AG09309 (cell line): ENCODE data around the gene RAPGEF5.

ENCODE experiments used
- DNase-seq: peaks from one replicate; pipeline ENCODE4 v3.0.0-alpha.2; 2010; ENCODE audit warnings: low read depth
- H3K4me3 ChIP-seq: 2 replicates; pipeline ENCODE4 v1.5.1; 2011; ENCODE audit warnings: mild to moderate bottlenecking, low read depth, low read length, moderate library complexity; ENCODE audit not compliant: control insufficient read depth
- TF ChIP-seq, protein P1 (sequence below): IDR thresholded peaks from 2 replicates; pipeline ENCODE4 v1.5.1; 2011; ENCODE audit warnings: mild to moderate bottlenecking, low read depth, low read length, inconsistent platforms; ENCODE audit not compliant: insufficient read depth, control insufficient read depth; ENCODE audit errors: missing control alignments

RAPGEF5 gene

DNA sequence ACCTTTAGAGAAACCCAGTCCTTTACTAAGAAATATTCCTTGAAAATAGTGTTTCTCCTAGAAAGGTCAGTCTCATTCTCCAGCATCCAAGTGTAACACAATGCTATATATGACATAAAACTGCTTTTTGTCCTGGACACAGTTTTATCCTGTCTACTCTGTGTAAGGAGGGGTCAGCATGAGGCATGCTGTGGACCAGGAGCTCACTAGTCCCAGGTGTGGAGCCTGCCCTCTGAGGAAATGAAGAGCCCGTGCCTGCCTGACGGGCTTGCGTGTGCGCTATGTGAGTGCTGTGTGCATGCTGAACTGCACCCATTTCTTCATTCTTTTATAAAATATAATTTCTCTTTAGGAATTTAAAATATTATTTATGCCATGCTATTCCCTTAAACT is 228.4 kb downstream of the RAPGEF5 start:
- DNase-seq: no peak
- no peak overlapping the region for H3K4me3 ChIP-seq
- TF ChIP-seq, protein P1, sequence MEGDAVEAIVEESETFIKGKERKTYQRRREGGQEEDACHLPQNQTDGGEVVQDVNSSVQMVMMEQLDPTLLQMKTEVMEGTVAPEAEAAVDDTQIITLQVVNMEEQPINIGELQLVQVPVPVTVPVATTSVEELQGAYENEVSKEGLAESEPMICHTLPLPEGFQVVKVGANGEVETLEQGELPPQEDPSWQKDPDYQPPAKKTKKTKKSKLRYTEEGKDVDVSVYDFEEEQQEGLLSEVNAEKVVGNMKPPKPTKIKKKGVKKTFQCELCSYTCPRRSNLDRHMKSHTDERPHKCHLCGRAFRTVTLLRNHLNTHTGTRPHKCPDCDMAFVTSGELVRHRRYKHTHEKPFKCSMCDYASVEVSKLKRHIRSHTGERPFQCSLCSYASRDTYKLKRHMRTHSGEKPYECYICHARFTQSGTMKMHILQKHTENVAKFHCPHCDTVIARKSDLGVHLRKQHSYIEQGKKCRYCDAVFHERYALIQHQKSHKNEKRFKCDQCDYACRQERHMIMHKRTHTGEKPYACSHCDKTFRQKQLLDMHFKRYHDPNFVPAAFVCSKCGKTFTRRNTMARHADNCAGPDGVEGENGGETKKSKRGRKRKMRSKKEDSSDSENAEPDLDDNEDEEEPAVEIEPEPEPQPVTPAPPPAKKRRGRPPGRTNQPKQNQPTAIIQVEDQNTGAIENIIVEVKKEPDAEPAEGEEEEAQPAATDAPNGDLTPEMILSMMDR: no peak

DNA sequence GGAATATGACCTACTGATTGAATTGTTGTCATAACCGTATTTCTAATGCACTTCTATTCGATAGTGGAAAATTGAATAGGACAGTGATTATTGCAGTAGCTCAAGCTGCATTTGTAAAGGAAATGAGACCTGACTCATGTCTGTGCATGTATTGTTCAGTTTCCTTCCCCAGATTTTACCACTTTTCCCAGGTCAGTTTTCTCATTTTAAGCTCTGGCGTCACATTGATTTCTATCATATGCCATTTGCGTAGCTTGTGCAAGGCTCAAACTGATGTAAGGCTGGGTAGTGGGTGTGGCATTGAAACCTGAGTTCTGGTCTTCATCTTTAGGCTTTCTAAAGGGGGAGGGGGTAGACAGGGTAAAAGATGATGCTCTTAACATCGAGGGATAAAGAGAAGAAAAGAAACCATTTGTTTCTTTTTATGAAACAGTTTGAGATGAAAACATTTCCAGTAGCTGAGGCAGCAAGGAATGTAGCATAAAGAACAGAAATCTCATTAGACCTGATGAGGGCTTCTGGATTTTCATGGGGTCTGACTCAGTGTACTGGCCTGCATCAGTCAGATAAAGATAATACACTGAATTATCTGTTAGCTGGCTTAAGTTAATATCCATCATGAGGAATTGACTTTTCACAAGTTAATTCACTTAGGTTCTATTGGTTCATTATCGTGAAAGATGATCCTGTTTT is 229.0 kb downstream of the RAPGEF5 start:
- TF ChIP-seq, protein P1: no peak
- H3K4me3 ChIP-seq: no peak overlapping the region
- no peak for DNase-seq

DNA sequence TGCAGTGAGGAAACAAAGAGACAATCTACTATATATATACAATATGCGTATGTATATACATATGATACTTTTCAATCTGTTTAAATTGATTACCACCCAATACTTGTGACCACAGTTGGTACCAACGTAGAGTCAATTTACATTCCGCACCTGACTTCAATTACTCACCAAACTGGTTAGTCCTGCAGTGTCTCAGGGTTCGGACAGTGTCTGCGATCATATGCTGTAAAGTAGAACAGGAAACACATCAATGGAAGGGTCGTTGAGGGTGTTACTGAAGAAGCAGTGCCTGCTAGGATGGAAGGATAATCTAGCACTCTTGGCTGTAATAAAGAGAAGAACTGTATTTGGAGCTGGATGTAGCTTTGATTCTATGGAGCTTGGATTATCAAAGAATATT is 231.5 kb downstream of the RAPGEF5 start:
- DNase-seq: no peak
- no peak overlapping the region for H3K4me3 ChIP-seq
- TF ChIP-seq, protein P1: no peak

DNA sequence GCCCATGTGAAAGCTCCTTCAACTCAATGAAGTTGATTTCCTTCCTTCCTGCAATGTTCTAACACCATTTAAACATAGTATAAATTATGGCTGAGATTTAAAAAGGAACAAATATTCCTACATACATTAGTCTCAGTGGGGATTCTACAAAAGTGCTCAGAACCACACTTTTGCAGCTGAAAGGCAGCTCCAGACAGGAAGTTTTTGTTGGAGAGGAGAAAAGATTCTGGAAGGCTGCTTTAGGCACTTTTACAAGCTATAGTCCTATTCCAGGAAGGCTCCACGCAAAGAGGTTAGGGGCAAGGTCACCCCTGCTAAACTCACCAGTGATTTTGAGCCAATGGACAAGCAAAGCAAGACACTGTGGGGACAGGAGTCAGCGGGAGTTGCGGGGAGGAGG is 232.0 kb downstream of the RAPGEF5 start:
- no peak overlapping the region for H3K4me3 ChIP-seq
- DNase-seq: no peak
- TF ChIP-seq, protein P1: no peak

DNA sequence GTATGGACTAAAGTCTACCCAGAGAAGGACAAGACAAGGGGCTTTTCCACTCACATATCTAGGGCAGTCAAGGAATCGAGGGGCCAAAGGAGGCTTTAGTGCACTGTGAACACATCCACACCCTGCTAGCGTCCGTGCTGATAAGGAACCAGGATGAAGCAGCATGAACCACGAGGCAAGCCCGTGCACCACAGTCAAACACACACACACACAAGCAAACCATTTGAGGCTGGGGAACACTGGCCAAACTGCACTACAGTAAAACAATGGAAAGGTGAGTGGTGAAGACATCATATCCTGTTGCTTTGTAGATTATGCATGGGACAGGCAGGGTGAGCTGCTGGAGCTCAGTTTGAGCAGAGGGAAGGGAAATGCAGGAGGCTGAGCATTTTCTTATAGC is 233.8 kb downstream of the RAPGEF5 start:
- DNase-seq: no peak
- TF ChIP-seq, protein P1: no peak

DNA sequence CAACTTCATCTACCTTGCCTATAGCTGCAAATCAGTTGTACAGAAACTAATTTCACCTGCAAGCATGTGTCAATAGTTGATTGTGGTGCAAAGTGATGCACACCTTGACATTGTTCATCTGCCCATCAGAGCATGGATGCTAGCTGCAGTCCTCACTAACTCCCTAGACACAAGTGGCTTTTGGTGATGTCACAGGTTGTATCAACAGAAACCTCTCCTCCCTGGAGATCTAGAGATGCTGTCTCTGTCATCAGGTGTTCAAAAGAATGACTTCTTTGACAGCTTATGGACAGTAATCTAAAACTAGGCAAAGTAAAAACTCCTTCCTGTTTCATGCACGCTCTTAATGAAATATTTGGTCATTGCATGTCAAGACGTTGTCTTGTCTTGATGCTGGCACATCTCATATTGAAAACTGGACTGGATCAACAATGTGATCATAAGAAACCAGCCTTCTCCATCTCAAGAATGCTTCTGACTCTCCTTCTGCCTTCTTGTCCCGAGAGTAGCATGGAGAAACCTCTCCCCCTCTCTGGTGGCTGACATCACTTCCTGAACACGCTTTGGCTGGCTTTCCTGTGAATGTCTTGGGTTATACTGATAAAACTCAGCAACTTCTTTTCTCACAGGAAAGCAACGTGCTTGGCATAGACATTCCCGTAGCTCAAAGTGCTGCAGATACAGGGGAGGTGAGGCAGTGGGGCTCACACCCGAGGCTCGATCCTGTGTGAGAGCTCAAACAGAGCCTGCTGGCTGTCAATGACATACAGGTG is 235.1 kb downstream of the RAPGEF5 start:
- no peak overlapping the region for H3K4me3 ChIP-seq
- no peak for DNase-seq
- TF ChIP-seq, protein P1: no peak

More for the DNA sequence above, 233.8 kb downstream of the RAPGEF5 start:
- no peak overlapping the region for H3K4me3 ChIP-seq
